Parathyroid adenoma (tissue), 2 donors: Measurements from ENCODE around the gene REEP1.
"Not testable (repeated sequence)": the region's sequence is repeated elsewhere in the genome, so short reads cannot be mapped to it uniquely, and the experiment has no call there.

Source experiments
- H2AFZ ChIP-seq: fragments of 300-600 bp; sonication (generic); one replicate; pipeline ENCODE4 v1.7.0; 2017; ENCODE audit warnings: antibody characterized with exemption, mild to moderate bottlenecking
- H3K27ac ChIP-seq: fragments of 300-600 bp; sonication (generic); one replicate; pipeline ENCODE4 v1.7.0; 2017
- H3K27me3 ChIP-seq: fragments of 300-600 bp; sonication (generic); one replicate; pipeline ENCODE4 v1.7.0; 2017; ENCODE audit warnings: low read length; ENCODE audit not compliant: control insufficient read depth, insufficient read depth
- H3K36me3 ChIP-seq: fragments of 300-600 bp; sonication (generic); one replicate; pipeline ENCODE4 v1.7.0; 2017; ENCODE audit warnings: low read length; ENCODE audit not compliant: control insufficient read depth, insufficient read depth
- H3K4me1 ChIP-seq: fragments of 300-600 bp; sonication (generic); one replicate; pipeline ENCODE4 v1.7.0; 2017; ENCODE audit warnings: control low read depth
- H3K4me2 ChIP-seq: fragments of 300-600 bp; sonication (generic); one replicate; pipeline ENCODE4 v1.7.0; 2017; ENCODE audit warnings: low read length
- H3K4me3 ChIP-seq: fragments of 300-600 bp; sonication (generic); one replicate; pipeline ENCODE4 v1.7.0; 2017; ENCODE audit warnings: low read depth, low read length
- H3K79me2 ChIP-seq: fragments of 300-600 bp; sonication (generic); one replicate; pipeline ENCODE4 v1.7.0; 2017; ENCODE audit warnings: control low read depth
- H3K9ac ChIP-seq: fragments of 300-600 bp; sonication (generic); one replicate; pipeline ENCODE4 v1.7.0; 2017; ENCODE audit warnings: mild to moderate bottlenecking
- H3K9me3 ChIP-seq: fragments of 300-600 bp; sonication (generic); one replicate; pipeline ENCODE4 v1.7.0; 2017; ENCODE audit warnings: low read length; ENCODE audit not compliant: control insufficient read depth
- TF ChIP-seq, protein P1 (sequence below): fragments of 300-600 bp; sonication (generic); IDR thresholded peaks from one replicate; pipeline ENCODE4 v1.7.0; 2017; ENCODE audit warnings: antibody characterized with exemption, mild to moderate bottlenecking
- donor health status: primary hyperparathyroidism.

Gene REEP1

DNA sequence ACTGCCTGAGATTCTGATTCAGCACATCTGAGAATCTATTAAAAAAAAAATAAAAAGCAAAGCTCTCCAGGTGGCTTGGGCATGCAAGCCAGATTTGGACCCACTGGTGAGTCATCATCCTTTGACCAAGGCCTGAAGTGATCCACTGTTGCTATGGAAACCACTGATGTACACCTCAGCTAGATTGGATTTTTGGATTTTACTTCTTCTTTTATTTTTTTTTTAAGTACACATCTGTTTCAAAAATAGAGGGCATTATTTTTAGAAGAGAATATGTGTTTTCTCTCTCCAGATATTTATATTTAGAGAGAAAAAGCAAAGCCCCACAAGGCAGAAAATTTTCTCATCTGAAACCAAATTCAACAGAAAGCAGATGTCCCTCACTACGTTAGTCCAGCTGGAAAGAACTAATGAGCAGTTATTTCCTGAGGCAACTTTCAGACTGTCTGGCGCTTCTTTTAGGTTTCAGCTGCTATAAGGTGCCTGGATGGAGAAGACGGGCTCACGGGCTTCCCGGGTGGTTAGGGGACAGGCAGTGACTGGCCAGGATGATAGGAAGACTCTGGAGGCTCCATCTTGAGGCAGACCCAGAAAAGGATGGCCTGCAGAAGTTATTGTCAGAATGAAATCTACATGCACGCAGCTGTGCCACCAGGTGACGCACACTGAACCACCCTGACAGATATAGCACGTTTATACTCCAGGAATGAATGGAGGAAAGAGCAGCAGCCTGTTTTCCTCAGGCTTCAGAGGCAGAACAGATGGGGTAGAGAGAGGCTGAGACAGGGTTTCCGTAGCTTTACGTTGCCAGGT lies 87.6 kb downstream of the REEP1 start:
- no peaks in the 10 kb centered on the region for H3K9me3 ChIP-seq
- H3K36me3 ChIP-seq: no peaks in the 10 kb centered on the region
- no peak overlapping the region for H3K4me3 ChIP-seq
- TF ChIP-seq, protein P1, sequence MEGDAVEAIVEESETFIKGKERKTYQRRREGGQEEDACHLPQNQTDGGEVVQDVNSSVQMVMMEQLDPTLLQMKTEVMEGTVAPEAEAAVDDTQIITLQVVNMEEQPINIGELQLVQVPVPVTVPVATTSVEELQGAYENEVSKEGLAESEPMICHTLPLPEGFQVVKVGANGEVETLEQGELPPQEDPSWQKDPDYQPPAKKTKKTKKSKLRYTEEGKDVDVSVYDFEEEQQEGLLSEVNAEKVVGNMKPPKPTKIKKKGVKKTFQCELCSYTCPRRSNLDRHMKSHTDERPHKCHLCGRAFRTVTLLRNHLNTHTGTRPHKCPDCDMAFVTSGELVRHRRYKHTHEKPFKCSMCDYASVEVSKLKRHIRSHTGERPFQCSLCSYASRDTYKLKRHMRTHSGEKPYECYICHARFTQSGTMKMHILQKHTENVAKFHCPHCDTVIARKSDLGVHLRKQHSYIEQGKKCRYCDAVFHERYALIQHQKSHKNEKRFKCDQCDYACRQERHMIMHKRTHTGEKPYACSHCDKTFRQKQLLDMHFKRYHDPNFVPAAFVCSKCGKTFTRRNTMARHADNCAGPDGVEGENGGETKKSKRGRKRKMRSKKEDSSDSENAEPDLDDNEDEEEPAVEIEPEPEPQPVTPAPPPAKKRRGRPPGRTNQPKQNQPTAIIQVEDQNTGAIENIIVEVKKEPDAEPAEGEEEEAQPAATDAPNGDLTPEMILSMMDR: no peak
- no peaks in the 10 kb centered on the region for H3K27me3 ChIP-seq
- no peaks in the 10 kb centered on the region for H3K4me1 ChIP-seq
- H3K4me2 ChIP-seq: no peak overlapping the region
- no peak overlapping the region for H2AFZ ChIP-seq
- no peak overlapping the region for H3K27ac ChIP-seq
- H3K9ac ChIP-seq: no peak overlapping the region
- no peaks in the 10 kb centered on the region for H3K79me2 ChIP-seq

DNA sequence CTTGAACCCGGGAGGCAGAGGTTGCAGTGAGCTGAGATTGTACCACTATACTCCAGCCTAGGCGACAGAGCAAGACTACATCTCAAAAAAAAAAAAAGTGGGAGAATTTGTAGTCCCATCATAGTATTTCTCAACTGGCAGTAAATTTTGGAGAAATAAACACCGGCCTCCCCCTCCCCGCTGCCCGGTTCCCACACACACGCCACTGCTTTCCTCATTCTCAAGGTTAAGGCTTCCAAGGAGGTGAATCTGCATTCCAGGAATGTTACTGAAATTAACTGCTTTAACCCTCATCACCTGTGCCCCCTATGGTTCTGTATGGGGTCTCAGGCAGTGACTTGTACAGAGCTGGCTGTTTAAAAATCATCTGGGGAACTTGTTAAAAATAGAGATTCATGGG lies 88.2 kb downstream of the REEP1 start:
- H3K27ac ChIP-seq: no peak overlapping the region
- H3K36me3 ChIP-seq: no peaks in the 10 kb centered on the region
- H3K9ac ChIP-seq: no peak overlapping the region
- no peak overlapping the region for H3K4me3 ChIP-seq
- H2AFZ ChIP-seq: no peak overlapping the region
- no peaks in the 10 kb centered on the region for H3K27me3 ChIP-seq
- no peaks in the 10 kb centered on the region for H3K79me2 ChIP-seq
- TF ChIP-seq, protein P1: no peak
- H3K9me3 ChIP-seq: no peaks in the 10 kb centered on the region
- no peak overlapping the region for H3K4me2 ChIP-seq
- H3K4me1 ChIP-seq: no peaks in the 10 kb centered on the region

- not testable (repeated sequence) for H2AFZ ChIP-seq, H3K9ac ChIP-seq, H3K79me2 ChIP-seq, H3K27me3 ChIP-seq, H3K4me1 ChIP-seq, H3K27ac ChIP-seq, H3K36me3 ChIP-seq, H3K9me3 ChIP-seq, H3K4me3 ChIP-seq, H3K4me2 ChIP-seq
Observed at GRCh38 chr2:86245222-86245621, 92.2 kb downstream of the REEP1 start.

DNA sequence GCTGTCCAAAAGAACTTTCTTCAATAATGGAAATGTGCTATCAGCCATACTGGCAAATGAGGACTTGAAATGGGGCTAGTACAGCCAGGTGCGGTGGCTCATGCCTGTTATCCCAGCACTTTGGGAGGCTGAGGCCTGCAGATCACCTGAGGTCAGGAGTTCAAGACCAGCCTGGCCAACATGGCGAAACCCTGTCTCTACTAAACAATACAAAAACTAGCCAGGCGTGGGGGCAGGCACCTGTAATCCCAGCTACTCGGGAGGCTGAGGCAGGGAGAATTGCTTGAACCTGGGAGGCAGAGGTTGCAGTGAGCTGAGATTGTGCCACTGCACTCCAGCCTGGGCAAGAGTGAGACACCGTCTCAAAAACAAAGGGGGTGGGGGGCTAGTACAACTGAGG lies 92.6 kb downstream of the REEP1 start:
- not testable (repeated sequence) for H3K4me1 ChIP-seq, H3K4me2 ChIP-seq, H3K27ac ChIP-seq, H3K79me2 ChIP-seq, H2AFZ ChIP-seq, H3K4me3 ChIP-seq, H3K9ac ChIP-seq, H3K9me3 ChIP-seq, H3K27me3 ChIP-seq, H3K36me3 ChIP-seq

DNA sequence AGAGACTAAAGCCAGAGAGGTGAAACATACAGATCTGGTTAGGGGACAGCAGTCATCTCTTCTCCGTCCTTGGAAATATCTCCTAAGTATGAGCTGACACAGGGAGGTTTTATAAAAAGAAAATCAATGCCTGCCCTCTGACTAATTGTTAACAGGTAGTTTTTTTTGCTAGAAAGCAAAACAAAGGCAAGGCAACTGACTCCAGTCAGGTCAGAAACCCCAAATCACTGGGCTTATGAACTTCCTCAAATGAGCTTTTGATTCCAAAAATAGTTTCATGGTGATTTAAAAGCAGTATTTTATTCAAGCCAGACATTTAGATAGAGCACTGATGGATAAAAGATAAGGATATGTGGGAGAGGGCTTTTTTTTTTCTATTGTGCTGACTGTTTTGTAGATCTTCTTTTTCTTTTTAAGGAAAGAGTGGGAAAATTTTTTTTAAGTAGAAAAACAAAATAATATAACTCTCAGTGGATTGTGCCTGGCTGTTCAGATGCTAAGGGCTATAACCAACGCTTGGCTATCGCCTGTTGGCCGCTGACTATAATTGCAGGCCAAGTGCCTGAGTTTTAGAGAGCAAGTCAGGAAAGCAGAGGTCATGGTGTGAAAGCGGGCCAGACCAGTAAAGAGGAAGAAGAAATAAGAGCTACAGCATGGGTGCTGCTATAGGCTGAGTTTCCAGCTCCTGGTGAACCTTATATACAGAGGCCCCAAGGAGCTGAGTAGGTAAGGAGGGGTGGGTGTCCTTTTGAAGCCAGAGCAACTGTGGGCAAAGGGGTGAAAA lies 93.3 kb downstream of the REEP1 start:
- Histone ChIP-seq H3K27ac (no peak overlapping the region), H3K36me3 (no peaks in the 10 kb centered on the region), H3K9ac (no peak overlapping the region), H3K79me2 (no peaks in the 10 kb centered on the region), H3K4me2 (no peak overlapping the region), H3K9me3 (no peaks in the 10 kb centered on the region), H2AFZ (no peak overlapping the region), H3K27me3 (no peaks in the 10 kb centered on the region), H3K4me3 (no peak overlapping the region), H3K4me1 (no peaks in the 10 kb centered on the region)
- TF ChIP-seq, protein P1: no peak
